HAP-1 (cell line): ENCODE results near the gene COX7A2.

Source experiments
- DNase-seq, 2 experiments: peaks; one replicate each; pipeline ENCODE4 v3.0.0-alpha.2; 2016 to 2020; ENCODE audit warnings: low spot score in 2 of 2
- H3K27me3 ChIP-seq: fragments of 250-450 bp; sonication (Bioruptor Pico); 2 replicates; pipeline ENCODE4 v1.5.1; 2020; ENCODE audit warnings: low read depth, mild to moderate bottlenecking, moderate library complexity
- H3K36me3 ChIP-seq: fragments of 250-450 bp; sonication (Bioruptor Pico); replicated peaks from 2 replicates; pipeline ENCODE4 v1.5.1; 2020; ENCODE audit warnings: mild to moderate bottlenecking
- H3K4me1 ChIP-seq: fragments of 250-450 bp; sonication (Bioruptor Pico); 2 replicates; pipeline ENCODE4 v1.5.1; 2020; ENCODE audit warnings: mild to moderate bottlenecking
- H3K4me3 ChIP-seq: fragments of 250-450 bp; sonication (Bioruptor Pico); 2 replicates; pipeline ENCODE4 v1.5.1; 2020; ENCODE audit warnings: mild to moderate bottlenecking, moderate library complexity
- H3K9me3 ChIP-seq: fragments of 250-450 bp; sonication (Bioruptor Pico); 2 replicates; pipeline ENCODE4 v1.5.1; 2020; ENCODE audit warnings: mild to moderate bottlenecking, moderate library complexity
- in situ Hi-C: fragments of 300-500 bp; cut with MboI; formaldehyde crosslinking; loops from 3 replicates; pipeline ENCODE4 v1.14.3; 2020; ENCODE audit warnings: low sequenced_read_pairs, inconsistent platforms, mixed read lengths

COX7A2 gene

DNA sequence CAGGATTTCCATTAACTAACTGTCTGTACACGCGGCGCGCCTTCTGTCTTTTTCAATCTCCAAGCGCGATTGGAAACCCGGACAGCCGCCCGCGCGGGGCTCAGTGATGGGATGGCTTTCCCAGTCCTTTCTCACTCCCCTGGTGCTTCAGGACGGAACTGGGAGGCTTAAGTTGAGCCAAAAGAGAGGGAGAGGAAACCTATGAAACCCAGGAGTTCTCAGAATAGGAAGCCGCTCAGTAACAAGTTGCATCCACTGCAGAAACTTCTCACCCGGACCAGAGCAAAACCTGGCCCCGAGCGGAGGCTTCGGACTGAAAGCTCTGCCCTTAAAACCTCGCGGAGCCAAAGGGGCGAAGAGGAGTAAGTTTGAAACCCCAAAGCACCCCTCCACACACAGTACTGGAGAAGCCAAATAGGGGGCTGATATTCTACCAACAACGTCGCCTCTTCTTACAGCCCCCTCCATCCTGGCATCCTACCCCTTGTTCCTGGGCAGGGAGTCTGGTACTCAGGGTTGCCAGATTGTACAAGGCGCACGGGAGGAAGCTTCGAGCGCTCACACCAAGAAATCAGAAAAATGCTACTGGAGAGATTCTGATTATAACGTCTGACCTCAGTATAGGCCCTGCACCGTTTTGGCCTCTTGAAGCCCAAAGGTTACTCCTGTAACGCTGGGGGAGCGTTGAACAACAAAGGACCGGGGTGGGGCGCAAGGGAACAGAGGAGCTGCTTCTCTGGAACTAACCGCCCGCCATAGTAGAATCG is 36.8 kb downstream of the COX7A2 start:
- Histone ChIP-seq H3K27me3 (peaks cover 68% of the 10 kb centered on the region), H3K9me3 (no peaks in the 10 kb centered on the region), H3K36me3 (no peaks in the 10 kb centered on the region), H3K4me1 (peaks cover 6% of the 10 kb centered on the region), H3K4me3 (peak overlapping the region; percentile 20)
- in situ Hi-C loops: loop anchor here (25.0 kb wide), 2 partner anchors 1344 to 1469 kb away; no protein-coding TSS in a partner anchor
- DNase-seq: no peak

DNA sequence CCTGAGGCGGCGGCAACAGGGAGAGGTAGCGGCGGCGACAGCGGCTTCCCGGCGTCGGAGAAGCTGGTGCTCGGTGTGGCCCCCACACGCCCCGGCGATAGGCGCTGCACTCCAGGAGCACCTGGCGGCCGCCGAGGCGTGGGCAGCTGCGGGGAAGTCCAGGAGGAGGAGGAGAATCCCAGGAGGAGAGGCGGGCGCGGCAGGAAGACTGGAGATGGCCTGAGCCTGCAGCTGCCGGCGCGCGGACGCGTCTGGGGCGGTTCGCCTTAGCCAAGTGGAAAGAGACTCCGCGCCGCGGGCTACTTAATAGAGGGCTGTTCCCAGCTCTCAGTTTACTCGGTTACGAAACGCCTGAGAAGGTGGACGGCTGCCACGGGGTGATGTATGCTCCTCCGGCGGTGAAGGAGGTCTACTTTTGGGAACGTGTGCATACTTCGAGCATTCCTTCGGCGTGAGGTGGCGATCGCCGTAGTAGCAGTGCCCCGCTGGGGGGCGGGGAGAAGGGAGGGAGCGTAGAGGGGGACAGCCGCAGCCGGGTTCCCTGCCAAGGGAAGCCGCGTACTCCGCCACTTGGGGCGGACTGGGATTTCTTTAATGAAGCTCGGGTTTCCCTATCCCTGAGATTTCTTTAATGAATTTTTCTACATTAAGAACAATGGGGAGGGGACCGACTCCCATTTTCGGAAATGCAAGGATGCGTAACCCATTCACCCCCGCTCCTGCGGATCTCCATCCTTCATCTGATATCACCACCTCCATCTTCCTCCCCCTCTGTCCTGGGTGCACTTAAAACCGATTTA is 37.6 kb downstream of the COX7A2 start, which contains the start of gene COL12A1:
TSS of gene COL12A1 (minus strand) at position 278 of the 800 bp plus-strand sequence. CDS start 3,261 bp downstream, outside the sequence.
- Histone ChIP-seq H3K4me3 (peak within 1 kb of the TSS; percentile 20), H3K27me3 (peaks cover 74% of the 10 kb centered on the region), H3K36me3 (no peaks in the 10 kb centered on the region), H3K9me3 (no peaks in the 10 kb centered on the region), H3K4me1 (peaks cover 6% of the 10 kb centered on the region)
- in situ Hi-C loops: loop anchor here (25.0 kb wide), 2 partner anchors 1344 to 1469 kb away; no protein-coding TSS in a partner anchor
- peak in 1 of 2 experiments; percentile 62 for DNase-seq

DNA sequence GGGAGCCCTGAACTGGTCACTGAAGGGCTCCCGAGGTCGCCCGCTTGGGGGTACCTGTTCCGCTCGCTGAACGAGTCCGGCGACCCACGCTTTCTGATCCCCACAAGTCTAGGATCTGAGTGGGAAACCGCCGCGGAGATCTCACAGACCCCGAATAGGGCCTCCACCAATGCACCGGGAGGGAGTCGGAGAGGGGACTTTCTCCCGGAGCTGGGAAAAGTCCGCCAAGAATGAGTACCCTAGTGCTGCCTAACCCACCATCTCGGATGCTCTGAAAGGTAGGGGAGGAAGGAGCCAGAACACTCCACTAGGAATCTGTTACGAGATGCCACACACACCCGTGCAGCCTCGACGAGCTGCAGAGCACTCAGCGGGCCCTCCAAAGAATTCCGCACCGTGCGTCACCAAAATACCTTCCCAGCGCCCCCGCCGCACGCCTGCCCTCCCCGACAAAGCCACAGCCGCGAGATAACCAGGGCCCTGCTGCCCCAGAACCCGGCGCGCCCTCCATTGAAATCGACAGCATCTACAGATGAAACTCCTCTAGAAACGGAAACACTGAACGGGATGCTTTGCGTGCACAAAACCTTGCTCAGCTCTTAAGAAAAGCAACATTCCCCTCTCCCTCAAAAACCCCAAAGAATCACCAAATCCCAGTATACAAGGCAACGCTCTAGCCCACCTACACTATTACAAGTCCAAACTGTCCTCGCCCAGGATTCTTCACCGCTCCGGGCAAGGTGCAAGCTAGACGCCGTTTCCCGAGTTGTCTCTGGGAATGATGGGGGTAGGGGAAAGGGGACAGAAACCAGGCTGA is 38.4 kb downstream of the COX7A2 start:
- no peak for DNase-seq
- no peaks in the 10 kb centered on the region for H3K36me3 ChIP-seq
- H3K9me3 ChIP-seq: no peaks in the 10 kb centered on the region
- in situ Hi-C loops: loop anchor here (25.0 kb wide), 2 partner anchors 1343 to 1468 kb away; no protein-coding TSS in a partner anchor
- peaks cover 78% of the 10 kb centered on the region for H3K27me3 ChIP-seq
- peaks cover 6% of the 10 kb centered on the region for H3K4me1 ChIP-seq
- H3K4me3 ChIP-seq: peak overlapping the region; percentile 20

DNA sequence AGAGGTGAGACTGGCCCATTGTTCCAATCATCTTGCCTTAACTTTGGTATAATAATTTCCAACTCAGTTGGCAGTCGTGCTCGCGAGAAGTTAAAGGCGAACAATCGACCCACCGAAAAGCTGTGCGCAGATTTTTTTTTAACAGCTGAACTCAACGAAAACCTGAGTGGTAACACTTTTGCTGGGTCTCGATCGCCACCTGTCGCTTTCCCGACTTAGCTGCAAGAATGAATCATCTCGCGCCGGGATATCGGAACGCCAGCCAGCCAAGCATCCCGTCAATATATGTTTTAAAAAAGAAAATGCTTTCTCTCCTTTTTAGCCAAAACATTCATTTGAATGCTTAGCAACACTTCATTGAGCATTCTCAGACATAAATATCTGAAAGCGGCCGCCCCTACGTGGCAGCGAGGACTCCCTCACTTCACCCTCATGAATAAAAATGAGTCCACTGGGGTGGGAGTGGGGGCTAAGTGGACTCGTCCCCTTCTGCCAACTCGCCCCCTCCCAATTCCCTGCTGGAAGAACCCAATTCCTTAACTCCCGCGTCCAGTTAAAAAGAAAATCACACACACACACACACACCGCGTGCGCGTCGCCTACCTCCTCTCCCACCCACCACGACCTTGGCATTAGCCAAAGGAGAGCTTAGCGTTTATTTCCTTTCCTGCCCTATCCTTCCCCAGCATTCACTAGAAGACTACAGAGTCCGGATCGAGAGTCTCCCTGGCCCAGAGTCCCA is 39.2 kb downstream of the COX7A2 start:
- H3K4me3 ChIP-seq: no peak overlapping the region
- H3K9me3 ChIP-seq: no peaks in the 10 kb centered on the region
- in situ Hi-C loops: loop anchor here (25.0 kb wide), 2 partner anchors 1342 to 1467 kb away; no protein-coding TSS in a partner anchor
- peaks cover 6% of the 10 kb centered on the region for H3K4me1 ChIP-seq
- H3K36me3 ChIP-seq: no peaks in the 10 kb centered on the region
- peaks cover 78% of the 10 kb centered on the region for H3K27me3 ChIP-seq
- DNase-seq: peak; percentile 69 to 80

DNA sequence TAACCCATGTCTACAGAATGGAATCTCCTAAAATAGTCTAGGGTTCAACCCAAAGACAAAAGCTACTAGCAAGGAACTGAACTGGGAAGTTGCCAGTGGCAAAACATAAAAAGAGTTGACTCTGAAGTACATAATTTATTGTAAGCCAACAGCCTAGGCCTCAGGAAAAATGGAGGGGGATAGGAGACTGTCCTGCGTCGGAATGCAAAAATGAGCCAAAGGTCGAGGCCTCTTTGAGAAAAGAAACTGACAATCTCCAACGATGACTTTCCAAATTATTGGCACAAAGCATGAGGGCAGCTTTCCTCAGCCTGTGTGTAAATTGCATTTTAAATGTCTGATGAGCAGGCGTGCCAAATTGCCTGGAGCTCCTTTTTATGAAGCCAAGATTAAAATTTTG is 39.9 kb downstream of the COX7A2 start:
- in situ Hi-C loops: loop anchor here (25.0 kb wide), 2 partner anchors 1341 to 1466 kb away; no protein-coding TSS in a partner anchor
- Histone ChIP-seq H3K9me3 (no peaks in the 10 kb centered on the region), H3K27me3 (peaks cover 77% of the 10 kb centered on the region), H3K36me3 (no peaks in the 10 kb centered on the region), H3K4me3 (no peak overlapping the region), H3K4me1 (peaks cover 4% of the 10 kb centered on the region)
- no peak for DNase-seq

DNA sequence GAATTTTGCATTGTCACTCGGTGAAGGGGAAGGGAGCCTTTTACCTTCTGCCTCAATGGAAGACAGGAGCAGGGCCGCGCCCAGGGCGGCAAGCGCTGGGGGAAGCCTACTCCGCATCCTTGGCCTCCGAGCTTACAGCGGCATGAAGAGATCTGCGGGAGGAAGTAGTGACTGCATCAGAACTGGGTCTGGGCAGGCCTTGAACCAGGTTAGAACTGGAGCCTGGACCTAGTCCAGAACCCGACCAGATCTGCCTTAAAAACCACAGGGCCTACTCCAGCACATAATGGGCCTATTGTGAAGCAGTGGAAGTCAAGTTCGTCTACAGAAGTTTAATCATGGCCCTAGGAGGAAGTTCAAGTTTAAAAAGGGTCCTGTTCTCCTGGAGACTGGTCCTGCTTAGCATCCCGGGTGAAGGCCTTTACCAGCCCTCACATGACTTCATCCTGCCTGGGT is 40.9 kb downstream of the COX7A2 start:
- in situ Hi-C loops: loop anchor here (25.0 kb wide), 2 partner anchors 1340 to 1465 kb away; no protein-coding TSS in a partner anchor
- H3K4me1 ChIP-seq: peaks cover 3% of the 10 kb centered on the region; the same call in 1 of the 2 replicates
- no peak for DNase-seq
- no peak overlapping the region for H3K4me3 ChIP-seq
- H3K9me3 ChIP-seq: no peaks in the 10 kb centered on the region
- no peaks in the 10 kb centered on the region for H3K36me3 ChIP-seq
- peaks cover 68% of the 10 kb centered on the region for H3K27me3 ChIP-seq

DNA sequence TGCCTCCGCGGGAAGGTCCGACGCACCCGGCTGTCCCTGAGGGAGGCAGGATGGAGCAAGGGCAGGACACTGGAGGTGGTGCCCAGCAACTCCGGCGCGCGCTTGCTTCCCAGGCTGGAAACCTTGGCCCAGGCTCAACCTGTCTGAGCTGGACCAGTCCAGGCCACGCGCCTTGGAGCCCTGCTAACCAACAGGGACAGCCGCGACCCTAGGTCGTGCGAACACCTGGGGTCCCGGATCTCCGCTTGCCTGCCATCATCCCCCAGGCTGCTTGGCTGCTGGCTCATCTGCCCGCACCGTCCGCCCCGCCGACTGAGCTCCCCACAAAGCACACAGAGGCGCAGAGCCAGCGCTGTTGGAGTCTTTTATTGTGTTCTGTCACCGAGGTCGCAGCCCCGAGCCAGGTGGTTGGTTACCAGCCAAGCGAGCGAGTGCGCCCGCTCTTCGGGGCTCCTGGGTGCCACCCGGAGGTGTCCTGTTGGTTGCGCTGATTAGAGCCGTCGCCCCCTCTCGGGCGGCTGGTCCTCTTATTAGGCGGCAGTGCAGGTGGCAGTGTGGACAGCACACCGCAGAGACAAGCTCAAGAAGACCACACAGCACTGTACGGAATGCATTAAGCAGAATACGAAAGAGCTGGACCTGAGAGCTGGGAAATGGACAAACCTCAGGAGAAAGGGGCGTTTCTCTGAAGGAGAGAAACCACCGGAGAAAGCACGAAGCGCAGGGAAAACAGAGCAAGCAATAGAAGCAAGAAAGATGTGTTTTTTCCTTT is 41.5 kb downstream of the COX7A2 start:
- H3K36me3 ChIP-seq: no peaks in the 10 kb centered on the region
- no peak for DNase-seq
- in situ Hi-C loops: loop anchor here (25.0 kb wide), 2 partner anchors 1340 to 1465 kb away; no protein-coding TSS in a partner anchor
- H3K4me3 ChIP-seq: no peak overlapping the region
- H3K9me3 ChIP-seq: no peaks in the 10 kb centered on the region
- H3K4me1 ChIP-seq: peaks cover 3% of the 10 kb centered on the region; the same call in 1 of the 2 replicates
- H3K27me3 ChIP-seq: peaks cover 62% of the 10 kb centered on the region

DNA sequence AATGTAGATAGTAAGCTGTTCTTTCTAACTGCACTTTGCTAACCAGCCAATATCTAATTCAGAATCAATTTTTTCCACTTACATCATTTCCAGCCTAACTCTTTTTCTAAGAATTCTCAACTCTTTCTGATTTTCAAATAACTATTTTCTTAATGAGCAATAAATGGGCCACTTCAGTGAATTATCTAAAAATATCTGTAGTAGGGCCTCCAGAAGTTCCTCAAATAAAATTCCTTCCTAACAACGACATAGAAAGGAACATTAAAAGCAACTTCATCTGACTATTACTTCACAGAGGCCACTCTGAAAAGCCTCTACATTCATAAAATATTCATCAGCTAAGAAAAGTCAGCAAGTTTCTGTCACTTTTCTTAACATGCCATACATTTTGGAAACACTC is 42.6 kb downstream of the COX7A2 start:
- in situ Hi-C loops: loop anchor here (25.0 kb wide), 2 partner anchors 1339 to 1464 kb away; no protein-coding TSS in a partner anchor
- no peak for DNase-seq
- Histone ChIP-seq H3K4me1 (peaks cover 2% of the 10 kb centered on the region; the same call in 1 of the 2 replicates), H3K27me3 (peaks cover 53% of the 10 kb centered on the region), H3K9me3 (no peaks in the 10 kb centered on the region), H3K36me3 (no peaks in the 10 kb centered on the region), H3K4me3 (no peak overlapping the region)

DNA sequence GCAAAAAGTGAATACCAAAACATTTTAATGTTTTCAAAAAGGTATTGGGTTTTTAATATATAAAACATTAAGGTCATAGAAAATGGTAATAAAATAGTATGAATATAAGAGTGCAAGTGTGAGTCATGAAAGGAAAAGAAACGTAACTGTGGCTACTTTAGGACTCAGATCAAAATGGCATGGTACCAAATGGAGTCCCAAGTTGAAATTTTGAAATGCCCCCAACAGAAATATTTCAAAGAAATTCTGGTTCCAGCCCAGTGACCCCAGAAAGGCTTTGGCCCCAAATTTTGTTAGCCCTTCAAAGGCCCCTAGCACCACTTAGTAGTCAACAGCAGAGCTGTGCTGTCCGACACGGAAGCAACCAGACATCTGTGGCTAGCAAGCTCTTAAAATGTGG is 43.7 kb downstream of the COX7A2 start:
- DNase-seq: no peak
- Histone ChIP-seq H3K4me3 (no peak overlapping the region), H3K36me3 (no peaks in the 10 kb centered on the region), H3K4me1 (no peaks in the 10 kb centered on the region), H3K9me3 (no peaks in the 10 kb centered on the region), H3K27me3 (peaks cover 42% of the 10 kb centered on the region)
- in situ Hi-C loops: loop anchor here (25.0 kb wide), 2 partner anchors 1338 to 1463 kb away; no protein-coding TSS in a partner anchor

DNA sequence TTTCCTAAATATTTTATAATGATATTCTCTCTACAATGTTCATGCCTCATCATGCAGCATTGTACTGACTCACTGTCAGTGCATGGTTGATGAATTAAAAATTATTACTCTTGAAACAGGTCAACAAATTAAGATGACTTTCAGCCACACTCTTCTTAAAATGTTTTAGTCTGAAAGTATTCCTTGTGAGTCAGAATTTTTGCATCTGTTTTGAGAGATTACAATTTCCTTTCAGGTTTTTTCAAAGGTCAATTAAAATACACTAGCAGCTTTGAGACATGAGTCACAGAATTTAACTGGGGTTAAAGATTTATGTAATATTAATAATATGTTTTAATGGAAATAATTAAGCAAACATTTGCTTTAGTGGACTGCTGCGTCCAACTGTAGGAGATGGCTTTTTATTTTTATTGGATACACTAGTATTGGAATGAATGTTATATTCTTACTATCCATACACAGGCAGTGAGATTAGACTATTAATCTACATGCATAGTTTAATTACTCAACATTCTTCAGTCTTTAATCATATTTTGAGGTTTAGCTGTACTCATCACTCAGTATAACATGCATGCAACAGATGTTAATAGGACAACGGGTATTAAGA is 47.4 kb downstream of the COX7A2 start:
- Histone ChIP-seq H3K4me1 (no peaks in the 10 kb centered on the region), H3K27me3 (peaks cover 10% of the 10 kb centered on the region), H3K4me3 (no peak overlapping the region), H3K36me3 (no peaks in the 10 kb centered on the region), H3K9me3 (no peaks in the 10 kb centered on the region)
- in situ Hi-C loops: no loop called here
- DNase-seq: no peak

DNA sequence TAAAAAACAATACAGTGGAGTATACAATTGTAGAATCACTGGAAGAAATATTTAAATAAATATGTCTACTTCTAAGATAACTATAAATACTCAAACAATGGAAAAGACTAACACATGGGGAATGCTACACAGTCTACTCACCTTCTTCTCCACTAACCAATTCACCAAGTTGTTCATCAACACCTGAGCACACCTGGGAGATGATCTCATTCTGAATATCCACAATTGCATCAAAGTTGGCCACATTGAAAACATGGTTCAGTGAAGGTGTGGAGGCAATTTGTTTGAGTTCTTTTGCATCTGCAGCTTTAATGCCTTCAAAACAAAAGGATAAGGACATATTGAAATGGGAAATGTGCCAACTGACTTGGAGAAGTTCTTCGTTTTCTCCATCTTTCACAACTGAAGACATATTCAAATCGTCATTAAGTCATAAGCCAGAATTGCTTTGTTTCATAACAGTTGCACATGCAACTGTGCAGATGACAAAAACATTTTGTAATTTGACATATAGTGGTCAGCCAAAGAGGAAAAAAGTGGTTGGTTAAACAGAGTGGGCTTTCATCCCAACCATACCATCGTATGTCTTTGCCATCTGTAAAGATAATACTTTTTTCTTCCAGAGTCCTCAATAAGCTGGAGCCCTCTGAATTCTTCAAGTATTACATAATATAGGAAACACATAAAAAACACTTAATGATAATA is 55.2 kb downstream of the COX7A2 start:
- H3K27me3 ChIP-seq: peaks cover 3% of the 10 kb centered on the region; the same call in 1 of the 2 replicates
- no peak overlapping the region for H3K4me3 ChIP-seq
- no peaks in the 10 kb centered on the region for H3K4me1 ChIP-seq
- H3K9me3 ChIP-seq: no peaks in the 10 kb centered on the region
- no peaks in the 10 kb centered on the region for H3K36me3 ChIP-seq
- no peak for DNase-seq
- in situ Hi-C loops: no loop called here
